ENCODE results near the gene MEAK7. TPM values are rescaled to one million over a fixed set of nuclear protein-coding genes. Genes with fewer than 3 reads are reported as not detected.
A peak's percentile ranks its signal among the peaks of the same experiment; 100 is the strongest.

MEAK7 gene
- total RNA-seq, 1 experiment from 2014 or later: 3.9 TPM

GRCh38 chr16:84467256-84467655, 37.2 kb downstream of the MEAK7 start:
- no peak for DNase-seq (ENCODE audit: low read depth)

DNA sequence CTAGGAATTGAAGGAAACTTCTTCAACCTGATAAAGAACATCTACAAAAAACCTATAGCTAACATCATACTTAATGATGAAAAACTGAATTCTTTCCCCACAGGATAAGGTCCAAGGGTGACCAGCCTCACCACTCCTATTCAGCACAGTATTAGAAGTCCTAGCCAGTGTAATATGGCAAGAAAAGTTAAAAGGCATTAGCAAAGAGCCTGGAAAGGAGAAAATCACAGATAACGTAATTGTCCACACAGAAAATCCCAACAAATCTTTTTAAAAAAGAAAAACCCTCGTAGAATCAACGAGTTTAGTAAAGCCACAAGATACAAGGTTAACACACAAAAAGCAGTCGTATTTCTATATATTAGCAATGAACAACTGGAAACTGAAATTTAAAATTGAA, 37.8 kb downstream of the MEAK7 start:
- no peak for DNase-seq (ENCODE audit: low read depth)

- DNase-seq (ENCODE audit: low read depth): no peak
These were observed 39.3 kb downstream of the MEAK7 start for GRCh38 chr16:84465154-84465553.

DNA sequence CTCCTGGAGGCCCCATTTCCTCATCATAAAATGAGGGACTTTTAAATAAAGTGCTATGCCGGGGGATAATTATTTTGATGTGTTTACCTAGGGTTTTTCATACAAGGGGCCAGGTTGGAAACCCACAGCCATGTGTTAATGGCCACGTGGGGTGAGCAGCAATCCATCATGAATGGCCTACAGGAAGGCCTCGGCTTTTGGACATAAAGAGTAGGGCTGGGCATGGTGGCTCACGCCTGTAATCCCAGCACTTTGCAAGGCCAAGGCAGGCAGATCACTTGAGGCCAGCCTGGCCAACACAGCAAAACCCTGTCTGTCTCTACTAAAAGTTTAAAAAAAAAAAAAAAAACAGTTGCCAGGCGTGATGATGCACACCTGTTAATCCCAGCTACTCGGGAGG, 40.3 kb downstream of the MEAK7 start:
- no peak for DNase-seq (ENCODE audit: low read depth)

GRCh38 chr16:84463221-84463620, 41.2 kb downstream of the MEAK7 start:
- no peak for DNase-seq (ENCODE audit: low read depth)

GRCh38 chr16:84462296-84463210, 41.9 kb downstream of the MEAK7 start:
- DNase-seq (ENCODE audit: low read depth): peak; percentile 18

DNA sequence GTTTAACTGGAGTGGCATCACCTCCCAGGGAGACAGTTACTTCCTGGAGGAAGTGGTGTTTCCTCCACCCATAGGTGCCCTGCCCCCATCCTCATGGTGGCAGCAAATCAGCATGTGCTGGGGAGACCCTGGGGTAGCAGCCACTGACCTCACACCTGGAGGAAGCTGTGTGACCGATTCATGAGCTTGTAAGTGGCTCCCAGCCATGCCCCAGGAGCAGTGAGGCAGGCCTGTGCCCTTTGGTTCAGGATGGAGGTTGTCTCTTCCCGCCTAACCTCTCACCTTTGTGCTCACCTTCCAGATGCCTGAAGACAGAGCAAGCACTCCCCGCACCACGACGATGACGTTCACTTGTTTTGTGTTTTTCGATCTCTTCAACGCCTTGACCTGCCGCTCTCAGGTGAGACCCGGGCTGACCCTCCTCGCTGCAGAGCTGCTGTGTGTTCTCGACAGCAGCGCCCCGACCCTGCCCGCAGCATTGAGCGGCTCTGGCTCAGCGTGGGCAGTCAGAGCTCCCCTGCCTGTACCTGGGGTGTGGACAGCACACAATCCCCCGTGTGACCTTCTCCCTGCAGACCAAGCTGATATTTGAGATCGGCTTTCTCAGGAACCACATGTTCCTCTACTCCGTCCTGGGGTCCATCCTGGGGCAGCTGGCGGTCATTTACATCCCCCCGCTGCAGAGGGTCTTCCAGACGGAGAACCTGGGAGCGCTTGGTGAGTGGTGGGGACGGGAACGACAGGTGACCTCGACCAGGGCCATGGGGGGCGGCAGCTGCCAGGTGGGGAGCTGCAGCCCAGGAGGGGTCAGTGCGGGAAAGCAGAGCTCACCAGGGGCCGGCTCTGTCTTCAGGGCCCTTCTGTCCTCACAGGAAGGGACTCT, 42.8 kb downstream of the MEAK7 start:
- DNase-seq (ENCODE audit: low read depth): no peak

GRCh38 chr16:84461029-84461412, 43.4 kb downstream of the MEAK7 start:
- DNase-seq (ENCODE audit: low read depth): no peak

DNA sequence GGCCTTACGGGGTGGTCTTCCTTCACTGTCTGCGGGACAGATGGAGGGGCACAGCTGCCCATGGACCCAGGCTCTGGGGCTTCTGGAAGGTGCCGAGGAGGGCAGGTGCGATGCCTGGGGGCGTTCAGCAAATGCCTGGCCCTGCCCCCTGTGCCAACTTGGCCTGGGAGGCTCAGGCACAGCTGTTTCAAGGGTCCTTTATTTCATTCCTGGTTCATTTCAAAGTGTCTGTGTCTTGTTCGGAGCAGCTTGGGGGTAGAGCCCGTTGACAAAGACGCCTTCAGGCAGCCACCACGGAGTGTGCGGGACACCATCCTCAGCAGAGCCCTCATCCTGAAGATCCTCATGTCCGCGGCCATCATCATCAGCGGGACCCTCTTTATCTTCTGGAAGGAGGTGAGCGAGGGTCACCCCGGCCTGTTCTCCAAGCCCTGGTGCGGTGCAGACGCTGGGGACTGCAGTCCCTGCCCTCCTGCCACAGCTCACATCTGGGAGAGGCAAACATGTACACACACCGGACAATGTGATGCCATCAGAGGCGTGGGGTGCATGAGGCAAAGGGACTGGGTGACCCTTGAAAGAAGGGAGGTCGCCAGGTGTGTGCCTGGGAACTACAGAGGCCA, 43.9 kb downstream of the MEAK7 start:
- DNase-seq (ENCODE audit: low read depth): no peak

DNA sequence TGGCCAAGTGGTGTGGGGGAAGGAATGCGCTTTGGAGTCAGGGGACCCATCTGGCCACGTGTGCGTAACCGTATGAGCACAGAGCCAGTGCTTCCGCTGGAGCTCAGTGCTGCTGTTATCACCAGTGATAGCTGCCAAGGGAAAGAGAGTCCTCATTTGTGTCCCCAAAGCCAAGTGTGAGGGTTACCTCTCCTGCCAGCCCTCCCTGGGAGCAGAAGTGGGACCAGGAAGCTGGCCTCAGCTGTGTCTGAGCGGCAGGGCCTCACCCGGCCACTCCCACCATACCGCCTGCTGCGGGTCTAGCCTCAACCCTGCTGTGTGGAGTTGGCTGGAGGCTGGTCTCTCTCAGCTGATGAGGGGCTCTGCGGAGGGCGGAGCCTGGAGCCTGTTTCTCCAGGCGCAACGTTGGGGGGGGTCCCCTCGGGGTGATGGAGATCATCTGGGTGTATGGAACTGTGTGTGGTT, 44.5 kb downstream of the MEAK7 start:
- DNase-seq (ENCODE audit: low read depth): no peak

DNA sequence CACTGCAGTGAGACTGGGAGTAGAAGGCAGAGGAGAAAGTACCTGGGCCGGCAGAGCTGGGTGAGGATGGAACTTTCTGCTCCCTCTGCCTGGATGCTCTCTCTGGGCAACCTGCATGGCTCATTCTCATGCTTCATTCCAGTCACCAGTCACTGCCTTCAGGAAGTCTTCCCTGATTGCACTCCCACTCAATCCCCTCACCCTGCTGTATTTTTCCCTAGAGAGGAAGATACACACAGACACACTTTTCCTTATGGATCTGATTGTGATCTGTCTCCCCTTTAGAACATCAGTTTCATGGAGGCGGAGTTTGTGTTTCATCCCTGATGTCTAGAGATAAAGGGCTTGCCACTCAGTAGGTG, 44.9 kb downstream of the MEAK7 start:
- DNase-seq (ENCODE audit: low read depth): no peak

DNA sequence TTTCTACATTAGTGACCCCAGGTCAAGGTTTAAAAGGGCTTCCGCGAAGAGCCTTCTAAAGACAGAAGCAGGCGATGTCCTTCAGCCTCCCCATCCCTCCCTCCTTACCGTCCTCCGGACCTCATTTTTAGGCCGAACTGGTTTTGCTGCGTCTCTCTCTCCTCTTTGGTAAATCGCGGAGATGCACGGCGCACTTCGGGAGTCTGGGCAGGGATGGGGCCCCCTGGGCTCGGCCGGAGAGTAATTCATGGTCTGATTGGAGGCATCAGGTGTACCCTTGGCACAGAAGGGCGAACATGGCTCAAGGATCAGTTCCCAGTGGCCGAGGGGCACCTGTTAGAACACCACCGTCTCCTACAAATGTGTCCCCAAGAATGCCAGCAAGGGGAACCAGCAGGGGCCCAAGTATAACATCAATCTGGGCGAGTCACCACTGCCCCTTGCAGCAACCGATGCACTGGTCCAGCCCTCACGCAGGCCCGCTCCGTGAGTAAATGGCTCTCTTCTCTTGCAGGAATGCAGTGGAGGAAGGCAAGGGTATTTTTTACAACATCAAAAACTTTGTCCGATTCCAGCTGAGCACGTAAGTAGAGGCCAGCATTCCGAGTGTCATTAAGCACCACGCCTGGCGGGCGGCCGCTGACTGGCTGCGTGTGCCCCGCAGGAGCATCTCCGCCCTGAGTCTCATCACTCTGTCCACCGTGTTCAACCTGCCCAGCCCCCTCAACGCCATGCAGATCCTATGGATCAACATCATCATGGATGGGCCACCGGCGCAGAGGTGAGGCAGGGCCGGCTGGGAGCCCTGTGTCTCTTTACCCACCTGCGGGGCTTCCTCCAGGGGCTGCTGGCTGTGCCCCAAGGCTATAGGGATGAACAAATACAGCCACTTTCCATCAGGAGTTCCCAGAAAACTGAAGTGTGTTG, 45.6 kb downstream of the MEAK7 start:
- DNase-seq (ENCODE audit: low read depth): no peak

DNA sequence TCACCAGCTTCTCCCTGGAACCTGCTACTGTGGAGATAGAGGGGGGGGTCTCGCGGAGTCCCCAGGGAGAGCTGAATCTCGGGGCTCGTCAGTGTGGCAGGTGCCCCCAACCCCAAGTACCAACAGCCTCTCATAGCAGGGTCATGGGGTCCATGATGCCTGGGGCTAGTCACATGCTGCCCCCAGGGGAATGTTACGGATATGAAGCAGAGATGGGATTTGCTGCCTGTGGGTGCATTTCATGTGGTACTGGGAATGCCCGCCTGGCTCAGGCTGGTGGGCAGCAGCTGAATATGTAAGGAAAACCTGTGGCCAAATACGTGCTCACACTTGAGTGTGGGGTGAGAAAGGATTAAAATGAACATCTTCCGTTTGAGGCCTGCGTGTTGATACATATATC, 49.4 kb downstream of the MEAK7 start:
- no peak for DNase-seq (ENCODE audit: low read depth)

Other genes with a start within 250 kb of the MEAK7 start
- gene WFDC1, start 209.8 kb downstream of the MEAK7 start, total RNA-seq (2014; rRNA removed; shearing (Covaris generic)): 0.30 TPM in 1 of 2 replicates, not detected in the other
- gene ATP2C2, start 136.1 kb downstream of the MEAK7 start, total RNA-seq (2014; rRNA removed; shearing (Covaris generic)): not detected in 2 replicates
- 128 and 165 TPM in 2 replicates for gene COTL1, start 113.4 kb upstream of the MEAK7 start, total RNA-seq (2014; rRNA removed; shearing (Covaris generic))
- gene KLHL36, start 143.9 kb upstream of the MEAK7 start, total RNA-seq (2014; rRNA removed; shearing (Covaris generic)): 17.0 and 20.5 TPM in 2 replicates
- gene USP10, start 195.3 kb upstream of the MEAK7 start, total RNA-seq (2014; rRNA removed; shearing (Covaris generic)): 38.3 and 41.2 TPM in 2 replicates

Data from Daoy (cell line).